Measurements from ENCODE around the gene QKI.

QKI gene

GRCh38 chr6:163402616-163403015, 11.9 kb upstream of the QKI start:
- no peak for DNase-seq (ENCODE audit: low spot score)
- no peak overlapping the region for H2AFZ ChIP-seq (ENCODE audit: low read length)
- H2AK5ac ChIP-seq (ENCODE audit: low read depth, low read length): no peak overlapping the region
- no peak overlapping the region for H3K4me2 ChIP-seq (ENCODE audit: insufficient read depth, low read length, poor library complexity, severe bottlenecking)
- H3K9ac ChIP-seq (ENCODE audit: low read depth, low read length, poor library complexity): no peak overlapping the region
- H3K18ac ChIP-seq (ENCODE audit: low read length): no peak overlapping the region
- H4K8ac ChIP-seq (ENCODE audit: low read depth, low read length): no peak overlapping the region
- H3K36me3 ChIP-seq (replicated peaks in 1 of 2; ENCODE audit: control insufficient read depth in 2 of 2, insufficient read depth in 2 of 2, low read length in 2 of 2): no peaks in the 10 kb centered on the region
- no peak overlapping the region for H2BK15ac ChIP-seq (ENCODE audit: low read length)
- no peak overlapping the region for H3K14ac ChIP-seq (ENCODE audit: low read length)
- no peaks in the 10 kb centered on the region for H3K79me1 ChIP-seq (ENCODE audit: low read depth, low read length)
- 100% methylated on average over 4 of the region's 7 CpGs; no CpG with 5 or more reads in 1 of the 2 donors for WGBS, 2 donors (ENCODE audit: extremely low coverage in 2 of 2, insufficient read length in 2 of 2, insufficient replicate concordance in 1 of 2)
- no peak overlapping the region for H2BK120ac ChIP-seq (ENCODE audit: low read depth, low read length)
- no peak overlapping the region for H3K23ac ChIP-seq (ENCODE audit: low read depth, low read length, poor library complexity)
- H3K4me1 ChIP-seq (ENCODE audit: control insufficient read depth in 2 of 2, insufficient read depth in 1 of 2, low read depth in 1 of 2, low read length in 2 of 2): peaks cover 13 to 62% of the 10 kb centered on the region in 2 donors
- H2BK12ac ChIP-seq (ENCODE audit: low read length): no peak overlapping the region
- no peaks in the 10 kb centered on the region for H3K27me3 ChIP-seq (ENCODE audit: control insufficient read depth in 3 of 3, insufficient read depth in 3 of 3, low read depth in 1 of 3, low read length in 3 of 3)
- no peak overlapping the region for H3K4ac ChIP-seq (ENCODE audit: low read length)
- no peak overlapping the region for H2BK5ac ChIP-seq (ENCODE audit: low read length)
- H3K4me3 ChIP-seq (ENCODE audit: low read length in 2 of 2): no peak overlapping the region
- no peak overlapping the region for H3K27ac ChIP-seq (replicated peaks; ENCODE audit: low read length)
- no peak overlapping the region for H4K91ac ChIP-seq (ENCODE audit: low read depth, low read length, poor library complexity)
- H3K9me3 ChIP-seq (replicated peaks in 1 of 2; ENCODE audit: control insufficient read depth in 2 of 2, insufficient read depth in 1 of 2, low read depth in 1 of 2, low read length in 2 of 2): no peaks in the 10 kb centered on the region

GRCh38 chr6:163404825-163405265, 9.7 kb upstream of the QKI start:
- Histone ChIP-seq H2BK120ac (ENCODE audit: low read depth, low read length) (no peak overlapping the region), H3K27ac (replicated peaks; ENCODE audit: low read length) (no peak overlapping the region), H3K27me3 (ENCODE audit: control insufficient read depth in 3 of 3, insufficient read depth in 3 of 3, low read depth in 1 of 3, low read length in 3 of 3) (no peaks in the 10 kb centered on the region), H2BK5ac (ENCODE audit: low read length) (no peak overlapping the region), H2AK5ac (ENCODE audit: low read depth, low read length) (no peak overlapping the region), H3K4ac (ENCODE audit: low read length) (no peak overlapping the region), H2BK12ac (ENCODE audit: low read length) (no peak overlapping the region), H2AFZ (ENCODE audit: low read length) (peak overlapping the region; percentile 38), H3K23ac (ENCODE audit: low read depth, low read length, poor library complexity) (no peak overlapping the region), H3K14ac (ENCODE audit: low read length) (no peak overlapping the region), H3K4me2 (ENCODE audit: insufficient read depth, low read length, poor library complexity, severe bottlenecking) (no peak overlapping the region), H3K9ac (ENCODE audit: low read depth, low read length, poor library complexity) (no peak overlapping the region), H3K4me3 (ENCODE audit: low read length in 2 of 2) (no peak overlapping the region), H3K18ac (ENCODE audit: low read length) (peak overlapping the region; percentile 57), H4K91ac (ENCODE audit: low read depth, low read length, poor library complexity) (no peak overlapping the region), H3K36me3 (replicated peaks in 1 of 2; ENCODE audit: control insufficient read depth in 2 of 2, insufficient read depth in 2 of 2, low read length in 2 of 2) (no peaks in the 10 kb centered on the region), H3K9me3 (replicated peaks in 1 of 2; ENCODE audit: control insufficient read depth in 2 of 2, insufficient read depth in 1 of 2, low read depth in 1 of 2, low read length in 2 of 2) (peaks cover 0 to 6% of the 10 kb centered on the region in 2 donors), H3K79me1 (ENCODE audit: low read depth, low read length) (no peaks in the 10 kb centered on the region), H4K8ac (ENCODE audit: low read depth, low read length) (no peak overlapping the region), H2BK15ac (ENCODE audit: low read length) (no peak overlapping the region), H3K4me1 (ENCODE audit: control insufficient read depth in 2 of 2, insufficient read depth in 1 of 2, low read depth in 1 of 2, low read length in 2 of 2) (peaks cover 13 to 49% of the 10 kb centered on the region in 2 donors)
- WGBS, 2 donors (ENCODE audit: extremely low coverage in 2 of 2, insufficient read length in 2 of 2, insufficient replicate concordance in 1 of 2): no CpG with 5 or more reads among the region's 10 CpGs
- DNase-seq (ENCODE audit: low spot score): no peak

- Histone ChIP-seq H2BK120ac (ENCODE audit: low read depth, low read length) (no peak overlapping the region), H2AK5ac (ENCODE audit: low read depth, low read length) (no peak overlapping the region), H3K4ac (ENCODE audit: low read length) (no peak overlapping the region), H2AFZ (ENCODE audit: low read length) (peak overlapping the region; percentile 54), H3K36me3 (replicated peaks in 1 of 2; ENCODE audit: control insufficient read depth in 2 of 2, insufficient read depth in 2 of 2, low read length in 2 of 2) (no peaks in the 10 kb centered on the region), H3K4me1 (ENCODE audit: control insufficient read depth in 2 of 2, insufficient read depth in 1 of 2, low read depth in 1 of 2, low read length in 2 of 2) (peaks cover 13 to 49% of the 10 kb centered on the region in 2 donors), H3K27me3 (ENCODE audit: control insufficient read depth in 3 of 3, insufficient read depth in 3 of 3, low read depth in 1 of 3, low read length in 3 of 3) (no peaks in the 10 kb centered on the region), H3K18ac (ENCODE audit: low read length) (no peak overlapping the region), H4K8ac (ENCODE audit: low read depth, low read length) (no peak overlapping the region), H2BK5ac (ENCODE audit: low read length) (no peak overlapping the region), H3K27ac (replicated peaks; ENCODE audit: low read length) (no peak overlapping the region), H3K79me1 (ENCODE audit: low read depth, low read length) (no peaks in the 10 kb centered on the region), H3K9me3 (replicated peaks in 1 of 2; ENCODE audit: control insufficient read depth in 2 of 2, insufficient read depth in 1 of 2, low read depth in 1 of 2, low read length in 2 of 2) (peaks cover 0 to 6% of the 10 kb centered on the region in 2 donors), H2BK12ac (ENCODE audit: low read length) (no peak overlapping the region), H3K23ac (ENCODE audit: low read depth, low read length, poor library complexity) (no peak overlapping the region), H3K4me3 (ENCODE audit: low read length in 2 of 2) (no peak overlapping the region), H3K9ac (ENCODE audit: low read depth, low read length, poor library complexity) (no peak overlapping the region), H3K14ac (ENCODE audit: low read length) (no peak overlapping the region), H4K91ac (ENCODE audit: low read depth, low read length, poor library complexity) (no peak overlapping the region), H3K4me2 (ENCODE audit: insufficient read depth, low read length, poor library complexity, severe bottlenecking) (no peak overlapping the region), H2BK15ac (ENCODE audit: low read length) (no peak overlapping the region)
- WGBS, 2 donors (ENCODE audit: extremely low coverage in 2 of 2, insufficient read length in 2 of 2, insufficient replicate concordance in 1 of 2): no CpG with 5 or more reads among the region's 18 CpGs
- no peak for DNase-seq (ENCODE audit: low spot score)
Observed at GRCh38 chr6:163405412-163406309, 8.9 kb upstream of the QKI start.

GRCh38 chr6:163406366-163406765, 8.2 kb upstream of the QKI start:
- Histone ChIP-seq H2BK5ac (ENCODE audit: low read length) (no peak overlapping the region), H3K36me3 (replicated peaks in 1 of 2; ENCODE audit: control insufficient read depth in 2 of 2, insufficient read depth in 2 of 2, low read length in 2 of 2) (peaks cover 0 to 6% of the 10 kb centered on the region in 2 donors), H4K91ac (ENCODE audit: low read depth, low read length, poor library complexity) (no peak overlapping the region), H3K4ac (ENCODE audit: low read length) (no peak overlapping the region), H3K4me2 (ENCODE audit: insufficient read depth, low read length, poor library complexity, severe bottlenecking) (no peak overlapping the region), H2BK120ac (ENCODE audit: low read depth, low read length) (no peak overlapping the region), H3K9me3 (replicated peaks in 1 of 2; ENCODE audit: control insufficient read depth in 2 of 2, insufficient read depth in 1 of 2, low read depth in 1 of 2, low read length in 2 of 2) (peaks cover 0 to 12% of the 10 kb centered on the region in 2 donors), H2AFZ (ENCODE audit: low read length) (peak overlapping the region; percentile 54), H3K79me1 (ENCODE audit: low read depth, low read length) (no peaks in the 10 kb centered on the region), H3K4me1 (ENCODE audit: control insufficient read depth in 2 of 2, insufficient read depth in 1 of 2, low read depth in 1 of 2, low read length in 2 of 2) (peaks cover 13 to 42% of the 10 kb centered on the region in 2 donors), H2BK12ac (ENCODE audit: low read length) (no peak overlapping the region), H4K8ac (ENCODE audit: low read depth, low read length) (no peak overlapping the region), H2AK5ac (ENCODE audit: low read depth, low read length) (no peak overlapping the region), H3K4me3 (ENCODE audit: low read length in 2 of 2) (no peak overlapping the region), H2BK15ac (ENCODE audit: low read length) (no peak overlapping the region), H3K18ac (ENCODE audit: low read length) (no peak overlapping the region), H3K9ac (ENCODE audit: low read depth, low read length, poor library complexity) (no peak overlapping the region), H3K27me3 (ENCODE audit: control insufficient read depth in 3 of 3, insufficient read depth in 3 of 3, low read depth in 1 of 3, low read length in 3 of 3) (no peaks in the 10 kb centered on the region), H3K23ac (ENCODE audit: low read depth, low read length, poor library complexity) (no peak overlapping the region), H3K14ac (ENCODE audit: low read length) (no peak overlapping the region), H3K27ac (replicated peaks; ENCODE audit: low read length) (no peak overlapping the region)
- WGBS, 2 donors (ENCODE audit: extremely low coverage in 2 of 2, insufficient read length in 2 of 2, insufficient replicate concordance in 1 of 2): no CpG with 5 or more reads among the region's 1 CpG
- no peak for DNase-seq (ENCODE audit: low spot score)

Measured in neuronal stem cell (in vitro differentiated cells).